Amygdala (tissue), 56 donors: ENCODE results near the gene SRPK1.

ENCODE experiments used
- DNase-seq, 56 donors: peaks; one replicate each; lab custom pipeline; 2025; lab: John Stamatoyannopoulos, UW

The SRPK1 gene

GRCh38 chr6:35905141-35905785 lies 15.6 kb downstream of the SRPK1 start:
- no peak for DNase-seq

- no peak for DNase-seq
Observed at GRCh38 chr6:35903679-35904078, 17.2 kb downstream of the SRPK1 start.

GRCh38 chr6:35900448-35900847 lies 20.4 kb downstream of the SRPK1 start:
- DNase-seq, result no peak

GRCh38 chr6:35898003-35898402 lies 22.9 kb downstream of the SRPK1 start:
- no peak for DNase-seq

GRCh38 chr6:35897486-35897885 lies 23.4 kb downstream of the SRPK1 start:
- no peak for DNase-seq

- no peak for DNase-seq
Observed at GRCh38 chr6:35897036-35897435, 23.9 kb downstream of the SRPK1 start.

GRCh38 chr6:35896228-35896627 lies 24.7 kb downstream of the SRPK1 start:
- no peak for DNase-seq

GRCh38 chr6:35895560-35895959 lies 25.3 kb downstream of the SRPK1 start:
- no peak for DNase-seq

- no peak for DNase-seq
Observed at GRCh38 chr6:35894776-35895175, 26.1 kb downstream of the SRPK1 start.

- no peak for DNase-seq
Observed at GRCh38 chr6:35893246-35893645, 27.7 kb downstream of the SRPK1 start.

GRCh38 chr6:35892482-35892881 lies 28.4 kb downstream of the SRPK1 start:
- DNase-seq, result no peak

GRCh38 chr6:35879151-35879550 lies 41.7 kb downstream of the SRPK1 start:
- no peak for DNase-seq

- DNase-seq, result no peak
Observed at GRCh38 chr6:35876902-35877301, 44.0 kb downstream of the SRPK1 start.

GRCh38 chr6:35874730-35875129 lies 46.2 kb downstream of the SRPK1 start:
- no peak for DNase-seq

GRCh38 chr6:35859367-35859766 lies 61.5 kb downstream of the SRPK1 start:
- DNase-seq, result no peak

- no peak for DNase-seq
Observed at GRCh38 chr6:35857853-35858252, 63.0 kb downstream of the SRPK1 start.

- DNase-seq, result no peak
Observed at GRCh38 chr6:35856250-35856649, 64.6 kb downstream of the SRPK1 start.

GRCh38 chr6:35852994-35853393 lies 67.9 kb downstream of the SRPK1 start:
- DNase-seq, result no peak

GRCh38 chr6:35850208-35850607 lies 70.7 kb downstream of the SRPK1 start:
- DNase-seq, result no peak

- DNase-seq, result no peak
Observed at GRCh38 chr6:35844290-35844689, 76.6 kb downstream of the SRPK1 start.

- no peak for DNase-seq
Observed at GRCh38 chr6:35842381-35842780, 78.5 kb downstream of the SRPK1 start.

- no peak for DNase-seq
Observed at GRCh38 chr6:35839019-35839418, 81.9 kb downstream of the SRPK1 start.

GRCh38 chr6:35833536-35833935 lies 87.4 kb downstream of the SRPK1 start:
- no peak for DNase-seq
